ES-I3 (cell line): ENCODE results near the gene C2orf80.
"Not testable (repeated sequence)": the region's sequence is repeated elsewhere in the genome, so short reads cannot be mapped to it uniquely, and the experiment has no call there.

Experiments
- H3K36me3 ChIP-seq: 2 replicates; pipeline ENCODE4 v1.6.1; 2013; ENCODE audit warnings: mild to moderate bottlenecking, low read length, control low read depth, moderate library complexity; ENCODE audit not compliant: insufficient read depth
- H3K4me1 ChIP-seq: 2 replicates; pipeline ENCODE4 v1.6.1; 2013; ENCODE audit warnings: mild to moderate bottlenecking, control low read depth, low read length; ENCODE audit not compliant: insufficient read depth
- H3K9ac ChIP-seq: 2 replicates; pipeline ENCODE4 v1.6.1; 2013; ENCODE audit warnings: low read depth, mild to moderate bottlenecking, low read length, moderate library complexity
- H3K9me3 ChIP-seq: 2 replicates; pipeline ENCODE4 v1.6.1; 2013; ENCODE audit warnings: mild to moderate bottlenecking, low read length, moderate library complexity; ENCODE audit not compliant: control insufficient read depth, insufficient read depth

Gene C2orf80

GRCh38 chr2:208163489-208163888 is 26.3 kb downstream of the C2orf80 start, which contains the start of gene CRYGA:
Gene CRYGA (minus strand): TSS chr2:208163589. CDS start chr2:208163556, 33 bp downstream.
- no peaks in the 10 kb centered on the region for H3K9me3 ChIP-seq
- H3K4me1 ChIP-seq = no peaks in the 10 kb centered on the region
- no peak within 1 kb of the TSS for H3K9ac ChIP-seq
- H3K36me3 ChIP-seq = no peaks in the 10 kb centered on the region

DNA sequence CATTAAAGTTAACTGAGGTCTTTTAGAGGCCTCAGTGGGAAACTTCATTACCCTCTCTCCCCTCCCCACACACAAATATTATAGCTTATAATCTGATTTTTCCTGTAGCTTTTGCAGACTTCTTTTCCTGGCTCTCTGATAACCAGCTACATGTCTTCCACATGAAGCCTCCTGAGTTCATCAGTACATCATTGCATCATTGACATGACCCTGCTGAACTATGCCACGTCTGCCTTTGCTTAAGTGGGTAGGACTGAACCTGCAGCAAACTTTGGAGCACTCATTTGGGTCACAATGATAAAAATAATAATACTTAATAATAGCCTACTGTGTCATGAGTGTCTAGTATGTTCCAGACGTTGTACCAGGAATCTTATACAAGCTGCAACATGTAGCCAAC is 33.4 kb downstream of the C2orf80 start:
- Histone ChIP-seq H3K4me1 (no peaks in the 10 kb centered on the region), H3K9ac (no peak overlapping the region), H3K9me3 (no peaks in the 10 kb centered on the region), H3K36me3 (no peaks in the 10 kb centered on the region)

- no peaks in the 10 kb centered on the region for H3K9me3 ChIP-seq
- no peak overlapping the region for H3K9ac ChIP-seq
- no peaks in the 10 kb centered on the region for H3K4me1 ChIP-seq
- no peaks in the 10 kb centered on the region for H3K36me3 ChIP-seq
Measured at GRCh38 chr2:208153156-208153555, 36.7 kb downstream of the C2orf80 start.

DNA sequence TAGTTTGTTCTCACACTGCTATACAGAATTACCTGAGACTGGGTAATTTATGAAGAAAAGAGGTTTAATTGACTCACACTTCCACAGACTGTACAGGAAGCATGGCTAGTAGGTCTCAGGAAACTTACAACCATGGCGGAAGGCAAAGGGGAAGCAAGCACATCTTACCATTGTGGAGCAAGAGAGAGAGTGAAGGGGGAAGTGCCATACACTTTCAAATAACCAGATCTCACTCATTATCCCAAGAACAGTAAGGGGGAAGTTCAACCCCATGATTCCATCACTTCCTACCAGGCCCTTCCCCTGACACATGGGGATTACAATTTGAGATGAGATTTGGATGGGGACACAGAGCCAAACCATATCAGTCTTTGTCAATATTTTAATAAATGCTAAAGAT is 38.9 kb downstream of the C2orf80 start:
- Histone ChIP-seq H3K9me3 (no peaks in the 10 kb centered on the region), H3K4me1 (no peaks in the 10 kb centered on the region), H3K36me3 (no peaks in the 10 kb centered on the region), H3K9ac (no peak overlapping the region)

DNA sequence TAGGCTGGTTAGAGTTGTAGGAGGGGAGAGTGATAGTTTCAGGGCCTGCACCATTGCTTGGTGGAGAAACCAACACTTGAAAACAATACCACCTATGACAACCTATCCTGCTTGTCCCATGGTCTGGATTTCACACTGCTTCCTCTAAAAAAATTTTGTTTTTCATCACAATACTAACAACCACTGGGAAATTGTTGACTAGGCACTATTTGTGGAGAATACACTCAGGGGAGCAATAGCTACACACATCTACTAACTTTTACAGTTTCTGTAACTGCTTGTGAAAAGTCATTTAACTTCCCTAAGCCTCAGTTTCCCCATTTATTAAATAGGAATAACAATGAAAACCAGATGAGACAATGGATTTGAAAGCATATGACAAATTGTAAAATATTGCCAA is 39.7 kb downstream of the C2orf80 start:
- Histone ChIP-seq H3K9me3 (no peaks in the 10 kb centered on the region), H3K9ac (no peak overlapping the region), H3K36me3 (no peaks in the 10 kb centered on the region), H3K4me1 (no peaks in the 10 kb centered on the region)

DNA sequence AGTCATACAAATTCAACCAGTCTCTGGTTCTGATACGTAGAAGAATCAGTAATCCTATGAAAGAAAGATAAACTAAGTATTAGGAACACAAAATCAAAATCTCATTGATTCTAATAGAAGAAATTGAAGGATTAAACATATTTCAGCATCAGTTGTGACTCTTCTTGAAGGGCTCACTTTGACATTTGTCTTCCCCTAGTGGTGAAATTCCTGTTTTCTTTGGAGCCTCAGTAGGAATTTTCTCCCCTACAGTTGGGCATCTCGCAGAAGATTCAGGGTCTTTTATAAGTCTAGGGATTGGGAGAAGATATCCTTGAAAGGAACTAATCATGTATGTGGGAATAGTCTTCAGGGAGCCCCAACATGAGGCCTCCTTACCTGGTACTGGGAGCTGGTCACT is 41.0 kb downstream of the C2orf80 start:
- no peaks in the 10 kb centered on the region for H3K4me1 ChIP-seq
- H3K9me3 ChIP-seq = no peaks in the 10 kb centered on the region
- no peaks in the 10 kb centered on the region for H3K36me3 ChIP-seq
- no peak overlapping the region for H3K9ac ChIP-seq

- H3K36me3 ChIP-seq = no peaks in the 10 kb centered on the region
- H3K9ac ChIP-seq = no peak overlapping the region
- no peaks in the 10 kb centered on the region for H3K9me3 ChIP-seq
- H3K4me1 ChIP-seq = peaks cover 4% of the 10 kb centered on the region
Measured at GRCh38 chr2:208147759-208148158, 42.1 kb downstream of the C2orf80 start.

DNA sequence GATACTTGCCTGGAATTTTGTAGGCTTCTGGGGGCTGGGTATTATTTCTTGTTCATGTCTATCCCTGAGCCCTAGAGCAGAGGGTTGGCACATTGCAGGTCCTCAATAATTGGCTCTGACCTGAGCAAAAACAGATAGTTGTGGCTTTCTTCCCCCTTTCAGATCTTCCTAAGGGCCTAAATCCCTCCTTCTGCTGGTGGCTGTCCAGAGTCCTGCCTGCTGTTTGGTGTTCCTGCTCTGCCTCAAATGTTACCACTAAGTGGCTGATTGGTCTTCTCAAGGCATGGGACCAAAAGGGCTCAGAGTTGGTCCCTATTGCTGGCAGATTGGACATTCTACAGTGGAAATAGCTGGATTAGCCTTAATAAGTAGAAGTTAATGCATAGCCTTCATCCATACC is 42.8 kb downstream of the C2orf80 start:
- H3K36me3 ChIP-seq = no peaks in the 10 kb centered on the region
- no peaks in the 10 kb centered on the region for H3K9me3 ChIP-seq
- H3K4me1 ChIP-seq = peaks cover 12% of the 10 kb centered on the region
- no peak overlapping the region for H3K9ac ChIP-seq

DNA sequence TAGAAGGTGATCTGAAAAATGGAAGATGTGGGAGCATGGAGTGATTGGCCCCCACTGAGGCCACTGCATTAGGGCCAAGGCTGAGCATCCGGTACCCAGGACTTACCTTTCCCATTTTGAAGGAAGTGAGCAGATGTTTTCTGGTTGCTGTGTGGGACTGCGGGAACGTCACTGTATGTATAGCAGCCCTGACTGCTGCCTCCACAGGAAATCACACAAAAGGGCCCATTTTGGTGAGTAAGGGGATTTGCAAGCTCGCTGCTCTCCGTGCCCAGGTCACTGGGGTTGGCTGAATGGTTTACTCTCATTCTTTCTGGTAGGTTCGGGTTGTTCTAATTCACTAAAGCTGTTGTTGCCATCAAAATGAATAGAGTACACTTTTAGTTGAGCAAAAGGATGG is 43.8 kb downstream of the C2orf80 start, which contains the start of gene CRYGB:
Gene CRYGB, minus strand, starts transcription at position 153 of the 400 bp plus-strand sequence. Its CDS starts 38 bp downstream, at position 115.
- no peaks in the 10 kb centered on the region for H3K9me3 ChIP-seq
- H3K4me1 ChIP-seq = peaks cover 12% of the 10 kb centered on the region
- H3K36me3 ChIP-seq = no peaks in the 10 kb centered on the region
- no peak within 1 kb of the TSS for H3K9ac ChIP-seq

DNA sequence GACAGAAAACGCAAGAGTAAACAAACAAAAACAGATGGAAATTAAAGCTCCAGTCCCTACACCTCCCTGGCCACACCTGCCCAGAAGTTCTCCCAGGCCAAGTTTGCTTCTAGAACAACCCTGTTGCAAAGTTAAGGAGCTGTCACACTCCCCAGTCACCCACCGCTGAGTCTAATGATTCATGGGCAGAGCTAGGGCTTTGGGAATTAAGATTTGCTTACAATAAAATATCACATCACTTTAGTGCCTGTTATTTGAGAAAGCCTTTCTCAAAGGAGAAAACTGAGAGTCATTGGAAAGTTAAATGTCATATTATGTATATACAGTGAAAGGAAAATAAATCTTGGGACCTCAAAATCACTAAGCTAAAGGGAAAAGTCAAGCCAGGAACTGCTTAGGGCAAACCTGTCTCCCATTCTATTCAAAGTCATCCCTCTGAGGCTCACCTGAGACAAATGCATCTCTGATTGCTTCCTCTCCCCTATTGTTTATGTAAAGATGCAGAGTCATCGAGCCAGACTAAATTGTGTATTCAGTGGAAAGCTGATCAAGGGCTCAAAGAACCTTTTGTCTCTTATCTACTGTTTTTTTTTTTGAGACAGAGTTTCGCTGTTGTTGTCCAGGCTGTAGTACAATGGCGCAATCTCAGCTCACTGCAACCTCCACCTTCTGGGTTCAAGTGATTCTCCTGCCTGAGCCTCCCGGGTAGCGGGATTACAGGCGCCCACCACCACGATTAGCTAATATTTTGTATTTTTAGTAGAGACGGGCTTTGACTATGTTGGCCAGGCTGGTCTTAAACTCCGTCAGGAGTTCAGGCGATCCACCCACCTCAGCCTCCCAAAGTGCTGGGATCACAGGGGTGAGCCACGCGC is 46.7 kb downstream of the C2orf80 start:
- H3K36me3 ChIP-seq = no peaks in the 10 kb centered on the region
- no peaks in the 10 kb centered on the region; the same call in 1 of the 2 replicates for H3K9me3 ChIP-seq
- H3K4me1 ChIP-seq = peaks cover 12% of the 10 kb centered on the region
- peak overlapping the region; percentile 9; the same call in 1 of the 2 replicates for H3K9ac ChIP-seq

DNA sequence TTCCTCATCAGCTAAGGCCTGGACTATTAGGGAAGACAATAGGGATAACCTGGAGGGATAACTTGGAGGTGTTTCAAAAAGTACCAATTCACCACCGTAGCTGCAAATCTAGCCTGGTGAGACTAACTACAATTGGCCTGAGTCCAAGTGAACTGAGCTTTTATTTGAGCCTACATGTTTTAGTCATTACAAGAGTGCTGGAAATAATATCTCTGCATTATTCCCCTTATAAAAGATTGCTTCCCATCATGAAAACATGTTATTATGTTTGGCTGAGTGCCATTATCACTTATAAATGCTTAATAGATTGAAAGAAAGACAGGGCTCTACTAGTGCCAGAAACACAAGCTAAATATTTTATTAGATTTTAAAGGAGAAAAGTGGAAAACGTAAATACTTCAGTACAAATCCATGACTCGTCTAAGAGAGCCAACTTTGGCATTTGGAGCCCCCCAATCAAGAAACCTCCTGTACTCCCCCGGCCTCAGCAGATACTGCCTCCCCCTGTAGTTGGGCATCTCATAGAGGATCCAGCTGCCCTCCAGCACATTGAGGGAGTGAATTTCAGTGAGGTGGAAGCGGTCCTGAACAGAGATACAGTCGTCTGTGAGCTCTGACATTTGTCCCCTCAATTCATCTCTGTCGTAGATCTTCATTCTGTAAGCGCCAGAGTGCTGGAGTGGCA is 47.4 kb downstream of the C2orf80 start:
- no peaks in the 10 kb centered on the region; the same call in 1 of the 2 replicates for H3K9me3 ChIP-seq
- H3K9ac ChIP-seq = peak overlapping the region; percentile 9; the same call in 1 of the 2 replicates
- H3K36me3 ChIP-seq = no peaks in the 10 kb centered on the region
- peaks cover 12% of the 10 kb centered on the region for H3K4me1 ChIP-seq

GRCh38 chr2:208139447-208139846 is 50.4 kb downstream of the C2orf80 start:
- Histone ChIP-seq H3K4me1 (peaks cover 12% of the 10 kb centered on the region), H3K9me3 (no peaks in the 10 kb centered on the region; the same call in 1 of the 2 replicates), H3K36me3 (no peaks in the 10 kb centered on the region), H3K9ac (no peak overlapping the region)

DNA sequence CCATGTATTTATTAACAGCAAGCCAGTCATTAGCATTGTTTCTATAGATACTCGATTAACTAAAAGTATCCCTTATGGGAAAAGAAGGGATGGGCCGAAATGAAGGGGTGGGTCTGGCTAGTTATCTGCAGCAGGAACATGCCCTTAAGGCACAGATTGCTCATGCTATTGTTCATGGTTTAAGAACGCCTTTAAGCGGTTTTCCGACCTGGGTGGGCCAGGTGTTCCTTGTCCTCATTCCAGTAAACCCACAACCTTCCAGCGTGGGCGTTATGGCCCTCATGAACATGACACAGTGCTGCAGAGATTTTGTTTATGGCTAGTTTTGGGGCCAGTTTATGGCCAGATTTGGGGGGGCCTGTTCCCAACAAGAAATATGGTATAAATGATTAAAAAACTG is 51.5 kb downstream of the C2orf80 start:
- H3K9ac ChIP-seq, H3K9me3 ChIP-seq, H3K36me3 ChIP-seq: not testable (repeated sequence)
- H3K4me1 ChIP-seq = peaks cover 12% of the 10 kb centered on the region

- Histone ChIP-seq H3K4me1 (no peaks in the 10 kb centered on the region), H3K9me3 (no peaks in the 10 kb centered on the region; the same call in 1 of the 2 replicates), H3K36me3 (no peaks in the 10 kb centered on the region), H3K9ac (no peak overlapping the region)
Measured at GRCh38 chr2:208136716-208137094, 53.1 kb downstream of the C2orf80 start.
